GM18508 (cell line): ENCODE results near the gene SUPT5H.
"Not testable (repeated sequence)": the region's sequence is repeated elsewhere in the genome, so short reads cannot be mapped to it uniquely, and the experiment has no call there.

Experiments
- ATAC-seq: cut with Tn5 transposase; IDR thresholded peaks from one replicate; pipeline ENCODE4 v1.9.1; 2021; ENCODE audit warnings: moderate number of reproducible peaks; ENCODE audit not compliant: insufficient read depth, unreplicated experiment

Gene SUPT5H

GRCh38 chr19:39449116-39449797, 3.9 kb downstream of the SUPT5H start:
- no peak for ATAC-seq

GRCh38 chr19:39451257-39451656, 5.9 kb downstream of the SUPT5H start:
- ATAC-seq: not testable (repeated sequence)

GRCh38 chr19:39463403-39463802, 18.0 kb downstream of the SUPT5H start:
- ATAC-seq: no peak

GRCh38 chr19:39465956-39466747, 20.8 kb downstream of the SUPT5H start:
- no peak for ATAC-seq

GRCh38 chr19:39467941-39468340, 22.6 kb downstream of the SUPT5H start:
- ATAC-seq: no peak

- no peak for ATAC-seq
These were observed 23.7 kb downstream of the SUPT5H start for GRCh38 chr19:39469036-39469435.

- no peak for ATAC-seq
These were observed 24.2 kb downstream of the SUPT5H start for GRCh38 chr19:39469567-39469966.

- ATAC-seq: no peak
These were observed 25.4 kb downstream of the SUPT5H start for GRCh38 chr19:39470724-39471339.

- no peak for ATAC-seq
These were observed 26.6 kb downstream of the SUPT5H start for GRCh38 chr19:39471756-39472536.

- no peak for ATAC-seq
These were observed 27.5 kb downstream of the SUPT5H start for GRCh38 chr19:39472746-39473442.

GRCh38 chr19:39473443-39473960, 28.1 kb downstream of the SUPT5H start:
- ATAC-seq: no peak

GRCh38 chr19:39474139-39474620, 28.8 kb downstream of the SUPT5H start:
- no peak for ATAC-seq

GRCh38 chr19:39475748-39476147, 30.4 kb downstream of the SUPT5H start:
- no peak for ATAC-seq

- ATAC-seq: not testable (repeated sequence)
These were observed 34.0 kb downstream of the SUPT5H start for GRCh38 chr19:39479319-39479801.

GRCh38 chr19:39479916-39480315, 34.5 kb downstream of the SUPT5H start:
- no peak for ATAC-seq

GRCh38 chr19:39480337-39481228, 35.2 kb downstream of the SUPT5H start, which contains the start of gene TIMM50:
Gene TIMM50 (plus strand): TSS chr19:39480838. CDS start chr19:39480854, 16 bp downstream.
- no peak for ATAC-seq

GRCh38 chr19:39481229-39481545, 35.8 kb downstream of the SUPT5H start:
- no peak for ATAC-seq

- ATAC-seq: no peak
These were observed 36.3 kb downstream of the SUPT5H start for GRCh38 chr19:39481676-39482075.
